Activated CD8-positive, alpha-beta memory T cell treated with anti-CD3 and anti-CD28 coated beads, Interleukin-2, amount 50 U/mL, for 48 hours (primary cell): ENCODE data around the gene OVCA2.
"Not testable (repeated sequence)": the region's sequence is repeated elsewhere in the genome, so short reads cannot be mapped to it uniquely, and the experiment has no call there.

Experiments used
- DNase-seq: peaks from one replicate; pipeline ENCODE4 v3.0.0-alpha.2; 2020

The OVCA2 gene

GRCh38 chr17:2041561-2042389 lies at the start of gene OVCA2:
Gene OVCA2 (plus strand): TSS chr17:2042022. CDS start chr17:2042048, 26 bp downstream.
- DNase-seq: peak; percentile 97

GRCh38 chr17:1992541-1992940 lies 49.3 kb upstream of the OVCA2 start:
- no peak for DNase-seq

- DNase-seq: no peak
Measured at GRCh38 chr17:1994707-1995106, 47.1 kb upstream of the OVCA2 start.

GRCh38 chr17:1995321-1995892 lies 46.4 kb upstream of the OVCA2 start:
- DNase-seq: no peak

GRCh38 chr17:1995907-1996799 lies 45.7 kb upstream of the OVCA2 start:
- DNase-seq: no peak

- no peak for DNase-seq
Measured at GRCh38 chr17:1996800-1997288, 45.0 kb upstream of the OVCA2 start.

GRCh38 chr17:1997289-1997926 lies 44.4 kb upstream of the OVCA2 start:
- DNase-seq: no peak

GRCh38 chr17:1997927-1998742 lies 43.7 kb upstream of the OVCA2 start:
- no peak for DNase-seq

GRCh38 chr17:1999557-2000251 lies 42.1 kb upstream of the OVCA2 start:
- DNase-seq: no peak

- no peak for DNase-seq
Measured at GRCh38 chr17:2002767-2003329, 39.0 kb upstream of the OVCA2 start.

- no peak for DNase-seq
Measured at GRCh38 chr17:2003525-2003924, 38.3 kb upstream of the OVCA2 start.

- DNase-seq: no peak
Measured at GRCh38 chr17:2004435-2004952, 37.3 kb upstream of the OVCA2 start.

GRCh38 chr17:2008332-2009126 lies 33.3 kb upstream of the OVCA2 start:
- DNase-seq: no peak

GRCh38 chr17:2009737-2010136 lies 32.1 kb upstream of the OVCA2 start:
- no peak for DNase-seq

GRCh38 chr17:2011411-2012371 lies 30.1 kb upstream of the OVCA2 start:
- no peak for DNase-seq

- no peak for DNase-seq
Measured at GRCh38 chr17:2012499-2012898, 29.3 kb upstream of the OVCA2 start.

GRCh38 chr17:2013220-2013993 lies 28.4 kb upstream of the OVCA2 start:
- DNase-seq: not testable (repeated sequence)

- no peak for DNase-seq
Measured at GRCh38 chr17:2013994-2014317, 27.9 kb upstream of the OVCA2 start.
